ENCODE data around the gene TULP1.
"Not testable (repeated sequence)": the region's sequence is repeated elsewhere in the genome, so short reads cannot be mapped to it uniquely, and the experiment has no call there.

Gene TULP1

GRCh38 chr6:35519313-35520015 lies 6.8 kb upstream of the TULP1 start:
- Histone ChIP-seq H3K9me2 (ENCODE audit: low read depth, low read length) (no peaks in the 10 kb centered on the region), H3K4me3 (ENCODE audit: low read depth, low read length, poor library complexity, severe bottlenecking) (no peak overlapping the region), H3K4me1 (ENCODE audit: insufficient read depth, low read length, severe bottlenecking) (peaks cover 9% of the 10 kb centered on the region), H4K20me1 (ENCODE audit: insufficient read depth, low read length) (no peaks in the 10 kb centered on the region), H3K79me2 (ENCODE audit: insufficient read depth, low read length) (no peaks in the 10 kb centered on the region), H3K36me3 (ENCODE audit: insufficient read depth, low read length) (no peaks in the 10 kb centered on the region), H3K9ac (ENCODE audit: low read length) (no peak overlapping the region), H3K4me2 (ENCODE audit: low read length) (no peak overlapping the region), H3K27me3 (ENCODE audit: insufficient read depth, low read length) (no peaks in the 10 kb centered on the region), H3F3A (ENCODE audit: insufficient read depth, low read length) (no peaks in the 10 kb centered on the region), H2AFZ (ENCODE audit: low read length) (no peak overlapping the region), H3K9me3 (ENCODE audit: low read length) (no peaks in the 10 kb centered on the region), H3K27ac (ENCODE audit: low read depth, low read length, poor library complexity, severe bottlenecking) (no peak overlapping the region)
- TF ChIP-seq CTCF (IDR thresholded peaks at IDR 0.05; ENCODE audit: low read length) (no peak), EZH2 (IDR thresholded peaks at IDR 0.05; ENCODE audit: borderline replicate concordance, low read length) (no peak)

DNA sequence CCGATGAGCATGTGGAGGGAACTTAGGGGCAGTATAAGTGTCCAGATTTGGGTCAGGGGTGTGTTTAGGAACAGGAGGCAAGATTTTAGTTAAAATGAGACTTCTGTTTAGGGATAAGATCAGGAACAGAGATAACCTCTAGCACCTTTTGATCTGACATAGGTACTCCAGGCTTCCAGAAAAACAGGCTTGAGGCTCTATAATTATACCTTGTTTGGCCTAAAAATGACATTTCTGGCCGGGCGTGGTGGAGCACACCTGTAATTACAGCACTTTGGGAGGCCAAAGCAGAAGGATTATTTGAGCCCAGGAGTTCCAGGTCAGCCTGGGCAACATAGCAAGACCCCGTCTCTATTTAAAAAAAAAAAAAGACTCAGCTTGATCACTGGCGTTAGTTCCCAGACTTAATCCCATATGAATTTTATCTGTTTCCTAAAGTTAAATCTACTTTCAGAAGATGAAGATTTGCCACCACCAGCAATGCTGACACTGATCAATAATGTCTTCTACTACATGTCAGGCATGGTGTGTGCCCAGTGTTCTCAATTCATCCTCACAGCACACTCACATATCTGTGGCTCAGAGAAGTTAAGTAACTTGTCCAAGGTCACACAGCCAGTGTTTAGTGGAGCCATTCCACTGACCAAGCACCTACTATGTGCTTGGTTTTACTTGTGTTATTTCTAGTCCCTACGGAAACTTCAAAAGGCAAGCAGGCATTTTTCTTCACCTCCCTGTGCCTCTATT lies 6.0 kb upstream of the TULP1 start:
- Histone ChIP-seq H3K79me2 (ENCODE audit: insufficient read depth, low read length) (no peaks in the 10 kb centered on the region), H2AFZ (ENCODE audit: low read length) (no peak overlapping the region), H3F3A (ENCODE audit: insufficient read depth, low read length) (no peaks in the 10 kb centered on the region), H3K9me3 (ENCODE audit: low read length) (no peaks in the 10 kb centered on the region), H3K27me3 (ENCODE audit: insufficient read depth, low read length) (no peaks in the 10 kb centered on the region), H4K20me1 (ENCODE audit: insufficient read depth, low read length) (no peaks in the 10 kb centered on the region), H3K36me3 (ENCODE audit: insufficient read depth, low read length) (no peaks in the 10 kb centered on the region), H3K4me2 (ENCODE audit: low read length) (no peak overlapping the region), H3K9me2 (ENCODE audit: low read depth, low read length) (no peaks in the 10 kb centered on the region), H3K4me3 (ENCODE audit: low read depth, low read length, poor library complexity, severe bottlenecking) (no peak overlapping the region), H3K4me1 (ENCODE audit: insufficient read depth, low read length, severe bottlenecking) (peaks cover 9% of the 10 kb centered on the region), H3K27ac (ENCODE audit: low read depth, low read length, poor library complexity, severe bottlenecking) (no peak overlapping the region), H3K9ac (ENCODE audit: low read length) (no peak overlapping the region)
- TF ChIP-seq EZH2 (IDR thresholded peaks at IDR 0.05; ENCODE audit: borderline replicate concordance, low read length): no peak
- no peak for TF ChIP-seq CTCF (IDR thresholded peaks at IDR 0.05; ENCODE audit: low read length)

GRCh38 chr6:35517978-35518377 lies 5.3 kb upstream of the TULP1 start:
- H3K79me2 ChIP-seq (ENCODE audit: insufficient read depth, low read length); H3K9me3 ChIP-seq (ENCODE audit: low read length); H3K9ac ChIP-seq (ENCODE audit: low read length); H3F3A ChIP-seq (ENCODE audit: insufficient read depth, low read length); H3K9me2 ChIP-seq (ENCODE audit: low read depth, low read length); H3K4me3 ChIP-seq (ENCODE audit: low read depth, low read length, poor library complexity, severe bottlenecking); H3K27ac ChIP-seq (ENCODE audit: low read depth, low read length, poor library complexity, severe bottlenecking); H3K4me2 ChIP-seq (ENCODE audit: low read length); H3K36me3 ChIP-seq (ENCODE audit: insufficient read depth, low read length); H4K20me1 ChIP-seq (ENCODE audit: insufficient read depth, low read length); H3K4me1 ChIP-seq (ENCODE audit: insufficient read depth, low read length, severe bottlenecking); H3K27me3 ChIP-seq (ENCODE audit: insufficient read depth, low read length); H2AFZ ChIP-seq (ENCODE audit: low read length): not testable (repeated sequence)
